Fibroblast of the aortic adventitia (primary cell): Measurements from ENCODE around the gene TMEM236. TPM values are rescaled to one million over a fixed set of nuclear protein-coding genes. Genes with fewer than 3 reads are reported as not detected.

Experiments
- DNase-seq: peaks from one replicate; pipeline ENCODE4 v3.0.0-alpha.2; 2010; ENCODE audit warnings: low read depth
- H3K4me3 ChIP-seq: 2 replicates; pipeline ENCODE4 v1.5.1; 2011; ENCODE audit warnings: low read depth, mild to moderate bottlenecking, control low read depth, low read length, moderate library complexity
- total RNA-seq: library from RNA; depleted of rRNA; stranded (reverse); fragments of >200 nt; gene quantifications from 2 replicates; pipeline ENCODE4 v1.2.3, GENCODE V29; 2012; ENCODE audit warnings: low replicate concordance
- TF ChIP-seq, protein P1 (sequence below): IDR thresholded peaks from 2 replicates; pipeline ENCODE4 v1.5.1; 2011; ENCODE audit warnings: mild to moderate bottlenecking, low read length, control low read depth, inconsistent platforms; ENCODE audit not compliant: insufficient read depth

TMEM236 gene
- total RNA-seq, 1 donor = 0.09 TPM

DNA sequence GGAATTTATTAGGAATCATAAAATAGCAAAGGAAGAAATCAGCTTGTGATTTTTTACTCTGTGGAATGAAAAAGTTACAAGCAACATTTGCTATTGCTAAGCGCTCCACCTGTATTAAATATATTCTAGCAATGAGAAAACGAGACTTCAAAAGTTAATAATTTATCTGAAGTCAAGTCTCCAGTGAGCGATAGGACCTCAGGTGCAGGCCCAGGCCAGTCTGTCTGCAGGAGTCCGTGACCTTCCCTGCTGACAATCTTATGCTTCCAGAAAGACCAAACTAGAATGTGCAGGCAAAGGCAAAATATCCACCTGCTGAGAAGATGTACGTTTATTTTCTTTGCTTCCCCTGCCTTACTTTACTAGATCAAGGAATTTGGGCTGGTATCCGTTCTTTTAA lies 79.9 kb downstream of the TMEM236 start:
- TF ChIP-seq, protein P1, sequence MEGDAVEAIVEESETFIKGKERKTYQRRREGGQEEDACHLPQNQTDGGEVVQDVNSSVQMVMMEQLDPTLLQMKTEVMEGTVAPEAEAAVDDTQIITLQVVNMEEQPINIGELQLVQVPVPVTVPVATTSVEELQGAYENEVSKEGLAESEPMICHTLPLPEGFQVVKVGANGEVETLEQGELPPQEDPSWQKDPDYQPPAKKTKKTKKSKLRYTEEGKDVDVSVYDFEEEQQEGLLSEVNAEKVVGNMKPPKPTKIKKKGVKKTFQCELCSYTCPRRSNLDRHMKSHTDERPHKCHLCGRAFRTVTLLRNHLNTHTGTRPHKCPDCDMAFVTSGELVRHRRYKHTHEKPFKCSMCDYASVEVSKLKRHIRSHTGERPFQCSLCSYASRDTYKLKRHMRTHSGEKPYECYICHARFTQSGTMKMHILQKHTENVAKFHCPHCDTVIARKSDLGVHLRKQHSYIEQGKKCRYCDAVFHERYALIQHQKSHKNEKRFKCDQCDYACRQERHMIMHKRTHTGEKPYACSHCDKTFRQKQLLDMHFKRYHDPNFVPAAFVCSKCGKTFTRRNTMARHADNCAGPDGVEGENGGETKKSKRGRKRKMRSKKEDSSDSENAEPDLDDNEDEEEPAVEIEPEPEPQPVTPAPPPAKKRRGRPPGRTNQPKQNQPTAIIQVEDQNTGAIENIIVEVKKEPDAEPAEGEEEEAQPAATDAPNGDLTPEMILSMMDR = no peak
- no peak for DNase-seq

DNA sequence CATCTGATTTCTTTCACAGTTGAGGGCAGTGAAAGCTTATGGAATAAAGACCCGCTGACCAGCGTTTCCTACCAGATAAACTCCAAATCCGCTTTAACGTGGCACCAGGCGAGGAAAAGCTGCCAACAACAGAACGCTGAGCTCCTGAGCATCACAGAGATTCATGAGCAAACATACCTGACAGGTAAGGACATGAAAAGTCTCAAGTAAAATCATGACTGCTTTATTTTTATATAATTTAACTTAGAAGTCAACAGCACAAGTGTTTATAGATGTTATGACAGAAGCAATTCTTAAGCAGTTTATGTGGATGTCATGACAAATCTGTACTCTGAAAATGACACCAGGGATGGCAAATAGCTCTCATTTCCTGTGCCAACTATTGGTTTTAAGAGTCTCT lies 81.7 kb downstream of the TMEM236 start:
- no peak for DNase-seq
- no peak overlapping the region for H3K4me3 ChIP-seq
- TF ChIP-seq, protein P1 = no peak

More for the DNA sequence above, 79.9 kb downstream of the TMEM236 start:
- no peak overlapping the region for H3K4me3 ChIP-seq

DNA sequence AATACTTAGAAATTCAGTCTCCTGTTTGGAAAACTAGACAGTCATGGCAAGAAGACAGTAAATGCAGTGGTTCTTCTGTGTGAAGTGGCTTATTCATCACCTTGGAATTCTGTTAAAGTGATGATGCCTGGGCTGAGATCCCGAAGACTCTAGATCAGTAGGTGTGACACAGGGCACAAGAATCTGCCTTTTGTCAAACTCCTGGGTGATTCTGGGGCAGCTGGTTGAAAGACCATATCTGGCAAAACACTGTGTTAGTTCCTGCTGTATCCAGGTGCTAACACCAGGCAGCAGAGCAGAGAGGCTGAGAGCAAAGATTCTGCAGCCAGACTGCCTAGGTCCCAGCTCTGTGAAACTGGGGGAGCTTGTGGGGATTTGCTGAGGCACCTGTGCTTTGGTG lies 83.7 kb downstream of the TMEM236 start:
- peak; percentile 87 for DNase-seq
- TF ChIP-seq, protein P1 = no peak
- H3K4me3 ChIP-seq = no peak overlapping the region

DNA sequence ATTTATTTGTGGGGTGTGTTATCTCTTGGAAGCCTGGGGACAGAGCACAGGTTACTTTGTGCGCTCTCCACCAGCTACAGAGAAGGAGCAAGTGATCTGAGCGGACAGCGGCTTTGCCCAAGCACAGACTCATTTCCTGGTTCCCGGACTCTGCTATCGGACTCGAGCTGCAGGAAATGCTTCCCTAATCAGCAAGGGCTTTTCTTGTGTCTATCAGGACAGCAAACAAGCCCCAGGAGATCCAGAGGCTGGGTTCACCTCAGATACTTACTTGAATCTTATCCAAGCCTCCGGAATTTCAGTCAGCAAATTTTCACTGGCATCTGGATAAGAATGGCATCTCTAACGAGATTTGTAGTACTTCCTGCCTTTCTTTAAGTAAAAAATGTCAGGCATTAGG lies 84.9 kb downstream of the TMEM236 start:
- TF ChIP-seq, protein P1 = no peak
- DNase-seq = peak; percentile 88
- peak overlapping the region; percentile 47 for H3K4me3 ChIP-seq

DNA sequence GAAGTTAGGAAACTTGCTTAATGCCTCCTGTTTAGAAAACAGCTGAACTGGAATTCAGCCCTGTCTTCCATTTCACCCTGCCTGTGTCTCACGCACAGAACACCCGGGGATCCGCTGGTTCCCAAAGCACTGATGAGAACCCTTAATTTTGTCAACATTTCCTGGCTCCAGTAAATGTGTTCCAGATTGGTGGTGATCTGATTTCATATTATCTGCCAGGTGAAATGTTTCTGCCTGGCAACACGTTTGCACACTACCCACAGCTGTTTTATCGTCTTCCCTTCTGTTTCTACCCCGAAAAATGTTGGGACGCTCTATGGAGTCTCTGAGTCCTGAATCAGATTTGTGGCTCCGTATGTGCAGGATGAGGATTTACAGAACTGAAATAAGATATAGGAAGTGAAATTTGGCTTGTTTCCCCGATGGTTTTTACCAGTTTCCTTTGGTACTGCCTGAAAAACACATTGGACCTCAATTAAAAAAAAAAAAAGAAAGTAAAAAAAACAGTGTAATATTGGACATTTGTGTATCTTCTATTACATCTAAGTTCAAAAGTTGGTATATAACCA lies 86.2 kb downstream of the TMEM236 start:
- H3K4me3 ChIP-seq = no peak overlapping the region
- DNase-seq = peak; percentile 9
- TF ChIP-seq, protein P1 = no peak

DNA sequence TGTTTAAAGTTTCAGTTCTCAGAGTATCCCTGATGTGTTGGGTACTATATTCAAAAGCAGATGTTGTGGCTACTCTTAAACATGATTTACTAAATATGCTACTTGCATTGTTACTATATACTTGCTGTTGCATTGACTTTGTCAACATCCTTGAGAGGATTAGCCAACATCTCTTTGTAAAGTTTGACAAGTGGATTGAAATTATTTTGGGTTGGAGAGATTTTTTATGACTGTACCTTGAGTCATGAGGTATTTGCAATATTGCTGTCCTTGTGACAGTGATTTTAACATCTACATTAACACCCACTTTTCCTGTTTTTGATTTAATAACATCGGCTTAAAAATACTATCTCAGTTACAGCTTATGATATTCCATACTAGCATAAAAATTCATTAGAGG lies 89.0 kb downstream of the TMEM236 start:
- H3K4me3 ChIP-seq = no peak overlapping the region
- DNase-seq = peak; percentile 22
- TF ChIP-seq, protein P1 = no peak

DNA sequence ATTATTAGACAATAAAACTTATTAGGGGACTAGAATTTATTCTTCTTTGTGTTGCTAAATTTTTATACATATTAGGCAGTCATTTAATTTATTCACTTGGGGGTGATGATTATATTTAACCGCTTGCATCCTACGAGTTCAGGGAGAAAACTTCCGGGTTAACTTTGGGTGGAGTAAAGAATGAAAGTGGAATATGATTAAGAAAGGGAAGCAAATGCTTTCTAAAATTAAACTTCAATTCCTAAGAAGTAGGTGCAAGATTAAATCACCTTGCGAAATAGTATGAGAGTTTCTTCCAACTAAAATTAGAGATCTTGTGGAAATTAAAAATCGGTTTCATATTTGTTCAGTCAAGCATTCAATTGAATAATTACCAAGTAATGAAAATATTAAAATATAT lies 90.6 kb downstream of the TMEM236 start:
- TF ChIP-seq, protein P1 = no peak
- H3K4me3 ChIP-seq = no peak overlapping the region
- no peak for DNase-seq
